ENCODE results near the gene YIPF3.
"Not testable (repeated sequence)": the region's sequence is repeated elsewhere in the genome, so short reads cannot be mapped to it uniquely, and the experiment has no call there.

The YIPF3 gene

GRCh38 chr6:43509142-43509983 is 7.4 kb downstream of the YIPF3 start:
- DNase-seq: no peak

- DNase-seq: no peak
These were observed 8.1 kb downstream of the YIPF3 start for GRCh38 chr6:43508481-43509141.

GRCh38 chr6:43506667-43507471 is 9.9 kb downstream of the YIPF3 start:
- DNase-seq: peak; percentile 77

- no peak for DNase-seq
These were observed 10.6 kb downstream of the YIPF3 start for GRCh38 chr6:43506171-43506570.

- DNase-seq: no peak
These were observed 11.0 kb downstream of the YIPF3 start for GRCh38 chr6:43505718-43506117.

GRCh38 chr6:43504756-43505593 is 11.8 kb downstream of the YIPF3 start:
- DNase-seq: no peak

GRCh38 chr6:43503443-43503842 is 13.3 kb downstream of the YIPF3 start:
- DNase-seq: no peak

GRCh38 chr6:43502666-43503065 is 14.1 kb downstream of the YIPF3 start:
- DNase-seq: no peak

GRCh38 chr6:43500921-43501320 is 15.8 kb downstream of the YIPF3 start:
- DNase-seq: no peak

- no peak for DNase-seq
These were observed 17.5 kb downstream of the YIPF3 start for GRCh38 chr6:43499028-43499815.

GRCh38 chr6:43498291-43498690 is 18.4 kb downstream of the YIPF3 start:
- DNase-seq: not testable (repeated sequence)

- no peak for DNase-seq
These were observed 19.0 kb downstream of the YIPF3 start for GRCh38 chr6:43497689-43498088.

GRCh38 chr6:43497129-43497396 is 19.7 kb downstream of the YIPF3 start:
- DNase-seq: no peak

- DNase-seq: no peak
These were observed 20.2 kb downstream of the YIPF3 start for GRCh38 chr6:43496370-43497128.

- DNase-seq: no peak
These were observed 21.3 kb downstream of the YIPF3 start for GRCh38 chr6:43495409-43495941.

- no peak for DNase-seq
These were observed 22.0 kb downstream of the YIPF3 start for GRCh38 chr6:43494766-43495165.

- no peak for DNase-seq
These were observed 22.4 kb downstream of the YIPF3 start for GRCh38 chr6:43494321-43494720.

GRCh38 chr6:43493833-43494232 is 22.9 kb downstream of the YIPF3 start:
- no peak for DNase-seq

GRCh38 chr6:43493230-43493629 is 23.5 kb downstream of the YIPF3 start:
- no peak for DNase-seq

- DNase-seq: no peak
These were observed 24.1 kb downstream of the YIPF3 start for GRCh38 chr6:43492673-43493072.

All from activated T-cell treated with anti-CD3 and anti-CD28 coated beads, Interleukin-2, amount 50 U/mL, for 1 hour (primary cell).